CD14-positive monocyte (primary cell): ENCODE results near the gene MTF1. TPM values are rescaled to one million over a fixed set of nuclear protein-coding genes. Genes with fewer than 3 reads are reported as not detected.

Experiments
- DNase-seq, 3 donors: peaks; one replicate each; pipeline ENCODE4 v3.0.0-alpha.2; 2011 to 2022
- H2AFZ ChIP-seq: 2 replicates; pipeline ENCODE4 v1.6.0; 2012; ENCODE audit warnings: mild to moderate bottlenecking, low read depth, low read length, inconsistent platforms; ENCODE audit not compliant: insufficient read depth, poor library complexity, severe bottlenecking
- H3K27ac ChIP-seq, 2 donors: 1 replicate in 1 of 2; 2 replicates in 1 of 2; pipeline ENCODE4 v1.5.1; 2012 to 2013; ENCODE audit warnings: low read length in 2 of 2, control low read depth in 1 of 2, inconsistent platforms in 1 of 2, low read depth in 1 of 2, mild to moderate bottlenecking in 1 of 2
- H3K27me3 ChIP-seq, 2 donors: one replicate each; pipeline versions ENCODE4 v1.6.0 to v1.6.1; 2011 to 2013; ENCODE audit warnings: low read length in 2 of 2; ENCODE audit not compliant: control insufficient read depth in 2 of 2, insufficient read depth in 2 of 2
- H3K36me3 ChIP-seq, 2 donors: replicated peaks in 1 of 2; 1 replicate in 1 of 2; 2 replicates in 1 of 2; pipeline versions ENCODE4 v1.5.1 to v1.6.1; 2012 to 2013; ENCODE audit warnings: low read length in 2 of 2, control low read depth in 1 of 2, inconsistent platforms in 1 of 2, mild to moderate bottlenecking in 1 of 2; ENCODE audit not compliant: insufficient read depth in 2 of 2, control insufficient read depth in 1 of 2
- H3K4me1 ChIP-seq, 2 donors: 1 replicate in 1 of 2; 2 replicates in 1 of 2; pipeline versions ENCODE4 v1.5.1 to v1.6.1; 2012 to 2013; ENCODE audit warnings: low read length in 2 of 2, control low read depth in 1 of 2, inconsistent platforms in 1 of 2, mild to moderate bottlenecking in 1 of 2, moderate library complexity in 1 of 2; ENCODE audit not compliant: insufficient read depth in 2 of 2, control insufficient read depth in 1 of 2
- H3K4me2 ChIP-seq: replicated peaks from 2 replicates; pipeline ENCODE3; 2012; ENCODE audit warnings: low read length, moderate library complexity, mild to moderate bottlenecking; ENCODE audit not compliant: poor library complexity, severe bottlenecking; ENCODE audit errors: extremely low read depth
- H3K4me3 ChIP-seq, 3 experiments: fragments of 200-600 bp in 1 of 3; sonication (generic) in 1 of 3; replicated peaks in 1 of 3; 1 replicate in 2 of 3; 2 replicates in 1 of 3; pipeline ENCODE4 v1.5.1; 2011 to 2013; ENCODE audit warnings: low read length in 3 of 3, mild to moderate bottlenecking in 3 of 3, control low read depth in 2 of 3, low read depth in 2 of 3, inconsistent platforms in 1 of 3, moderate library complexity in 1 of 3
- H3K79me2 ChIP-seq: 2 replicates; pipeline ENCODE4 v1.6.0; 2012; ENCODE audit warnings: mild to moderate bottlenecking, control low read depth, inconsistent platforms, low read length, moderate library complexity; ENCODE audit not compliant: insufficient read depth
- H3K9ac ChIP-seq: 2 replicates; pipeline ENCODE4 v1.6.0; 2017; ENCODE audit warnings: low read length, mild to moderate bottlenecking; ENCODE audit not compliant: insufficient read depth, poor library complexity, severe bottlenecking
- H3K9me3 ChIP-seq, 2 donors: replicated peaks in 1 of 2; 1 replicate in 1 of 2; 2 replicates in 1 of 2; pipeline versions ENCODE4 v1.5.1 to v1.6.1; 2012 to 2013; ENCODE audit warnings: low read length in 2 of 2, control low read depth in 1 of 2; ENCODE audit not compliant: control insufficient read depth in 1 of 2, insufficient read depth in 1 of 2
- H4K20me1 ChIP-seq: 2 replicates; pipeline ENCODE4 v1.6.0; 2012; ENCODE audit warnings: mild to moderate bottlenecking, low read length, control low read depth, moderate library complexity; ENCODE audit not compliant: insufficient read depth
- H3K27ac Mint-ChIP-seq, 7 donors: one replicate each; pipeline ENCODE4 v1.8.0; 2020; ENCODE audit warnings: mild to moderate bottlenecking in 7 of 7, mixed read lengths in 7 of 7, moderate library complexity in 6 of 7, inconsistent platforms in 2 of 7
- H3K27me3 Mint-ChIP-seq, 3 donors: one replicate each; pipeline ENCODE4 v1.8.0; 2021 to 2022; ENCODE audit warnings: low read depth in 3 of 3, mild to moderate bottlenecking in 3 of 3, mixed read lengths in 3 of 3, moderate library complexity in 3 of 3, inconsistent platforms in 1 of 3
- H3K36me3 Mint-ChIP-seq, 2 donors: one replicate each; pipeline ENCODE4 v1.8.0; 2020; ENCODE audit warnings: mixed read lengths in 2 of 2, inconsistent platforms in 1 of 2, mild to moderate bottlenecking in 1 of 2
- H3K4me1 Mint-ChIP-seq: one replicate; pipeline ENCODE4 v1.8.0; 2020; ENCODE audit warnings: mild to moderate bottlenecking, mixed read lengths
- H3K4me3 Mint-ChIP-seq, 2 donors: one replicate each; pipeline ENCODE4 v1.8.0; 2020; ENCODE audit warnings: mild to moderate bottlenecking in 2 of 2, mixed read lengths in 2 of 2, moderate library complexity in 1 of 2
- H3K9me3 Mint-ChIP-seq, 7 donors: one replicate each; pipeline ENCODE4 v1.8.0; 2020 to 2022; ENCODE audit warnings: mixed read lengths in 7 of 7, mild to moderate bottlenecking in 6 of 7, moderate library complexity in 6 of 7, inconsistent platforms in 2 of 7
- WGBS: methylation state at CpG from one replicate; pipeline ENCODE4 v1.1.5; 2013; ENCODE audit warnings: missing lambda C conversion rate; ENCODE audit not compliant: insufficient coverage; 5-methylcytosine and 5-hydroxymethylcytosine counted together
- intact Hi-C, 2 donors: fragments of 100-400 bp; cut with micrococcal nuclease; formaldehyde crosslinking; loops; one replicate each; pipeline versions ENCODE4 v1.15.0 to v1.15.1; 2023
- polyA plus RNA-seq, 3 donors: library from polyadenylated mRNA; depleted of rRNA in 1 of 3; unstranded in 2 of 3; stranded (reverse) in 1 of 3; fragments of 300-500 nt in 2 of 3; fragments of >200 nt in 1 of 3; fragmentation: Illumina TruSeq in 2 of 3; gene quantifications; 1 replicate in 2 of 3; 2 replicates in 1 of 3; pipeline ENCODE4 v1.2.3, GENCODE V29; 2012 to 2021
- TF ChIP-seq, protein P1 (sequence below): fragments of 200-600 bp; IDR thresholded peaks from one replicate; pipeline ENCODE4 v1.8.0; 2022; ENCODE audit warnings: antibody characterized with exemption, mild to moderate bottlenecking

The MTF1 gene
- polyA plus RNA-seq, 3 donors: 17.1 to 41.0 (median 29.6) TPM

DNA sequence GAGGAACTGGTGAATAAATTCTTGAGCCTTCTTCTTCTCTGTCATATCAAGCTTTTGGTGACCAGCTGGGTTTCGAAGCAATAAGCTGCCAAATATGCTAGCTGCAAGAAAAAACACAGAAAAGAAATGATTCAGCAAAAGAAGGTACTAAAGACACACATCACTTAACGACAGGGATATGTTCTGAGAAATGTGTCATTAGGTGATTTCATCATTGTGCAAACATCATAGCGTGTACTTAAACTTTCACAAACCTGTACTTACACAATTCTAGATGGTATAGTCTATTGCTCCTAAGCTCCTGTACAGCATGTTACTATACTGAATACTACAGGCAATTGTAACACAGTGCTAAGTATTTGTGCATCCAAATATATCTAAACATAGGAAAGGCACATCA is 2.9 kb upstream of the MTF1 start:
- peaks cover 36 to 64% of the 10 kb centered on the region in 2 donors for H3K36me3 Mint-ChIP-seq
- peaks cover 19 to 28% of the 10 kb centered on the region in 2 donors for H3K4me1 ChIP-seq
- H3K4me3 Mint-ChIP-seq: no peak overlapping the region
- H4K20me1 ChIP-seq: peaks cover 2% of the 10 kb centered on the region
- H3K27ac Mint-ChIP-seq: peak overlapping the region in 2 of 7 donors; percentile 38 to 58
- H3K4me1 Mint-ChIP-seq: peaks cover 19% of the 10 kb centered on the region
- intact Hi-C loops: no loop called here
- H3K9me3 Mint-ChIP-seq: no peaks in the 10 kb centered on the region
- H3K4me2 ChIP-seq: no peak overlapping the region
- WGBS: no CpG with 5 or more reads among the region's 3 CpGs
- H3K4me3 ChIP-seq: no peak overlapping the region
- H3K36me3 ChIP-seq: peaks cover 46 to 60% of the 10 kb centered on the region in 2 donors
- H3K27ac ChIP-seq: no peak overlapping the region
- H2AFZ ChIP-seq: no peak overlapping the region
- no peaks in the 10 kb centered on the region for H3K27me3 ChIP-seq
- TF ChIP-seq, protein P1, sequence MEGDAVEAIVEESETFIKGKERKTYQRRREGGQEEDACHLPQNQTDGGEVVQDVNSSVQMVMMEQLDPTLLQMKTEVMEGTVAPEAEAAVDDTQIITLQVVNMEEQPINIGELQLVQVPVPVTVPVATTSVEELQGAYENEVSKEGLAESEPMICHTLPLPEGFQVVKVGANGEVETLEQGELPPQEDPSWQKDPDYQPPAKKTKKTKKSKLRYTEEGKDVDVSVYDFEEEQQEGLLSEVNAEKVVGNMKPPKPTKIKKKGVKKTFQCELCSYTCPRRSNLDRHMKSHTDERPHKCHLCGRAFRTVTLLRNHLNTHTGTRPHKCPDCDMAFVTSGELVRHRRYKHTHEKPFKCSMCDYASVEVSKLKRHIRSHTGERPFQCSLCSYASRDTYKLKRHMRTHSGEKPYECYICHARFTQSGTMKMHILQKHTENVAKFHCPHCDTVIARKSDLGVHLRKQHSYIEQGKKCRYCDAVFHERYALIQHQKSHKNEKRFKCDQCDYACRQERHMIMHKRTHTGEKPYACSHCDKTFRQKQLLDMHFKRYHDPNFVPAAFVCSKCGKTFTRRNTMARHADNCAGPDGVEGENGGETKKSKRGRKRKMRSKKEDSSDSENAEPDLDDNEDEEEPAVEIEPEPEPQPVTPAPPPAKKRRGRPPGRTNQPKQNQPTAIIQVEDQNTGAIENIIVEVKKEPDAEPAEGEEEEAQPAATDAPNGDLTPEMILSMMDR: no peak
- DNase-seq: peak in 1 of 3 donors; percentile 36
- peaks cover 22% of the 10 kb centered on the region for H3K79me2 ChIP-seq
- no peaks in the 10 kb centered on the region for H3K27me3 Mint-ChIP-seq
- H3K9me3 ChIP-seq: no peaks in the 10 kb centered on the region
- no peak overlapping the region for H3K9ac ChIP-seq

DNA sequence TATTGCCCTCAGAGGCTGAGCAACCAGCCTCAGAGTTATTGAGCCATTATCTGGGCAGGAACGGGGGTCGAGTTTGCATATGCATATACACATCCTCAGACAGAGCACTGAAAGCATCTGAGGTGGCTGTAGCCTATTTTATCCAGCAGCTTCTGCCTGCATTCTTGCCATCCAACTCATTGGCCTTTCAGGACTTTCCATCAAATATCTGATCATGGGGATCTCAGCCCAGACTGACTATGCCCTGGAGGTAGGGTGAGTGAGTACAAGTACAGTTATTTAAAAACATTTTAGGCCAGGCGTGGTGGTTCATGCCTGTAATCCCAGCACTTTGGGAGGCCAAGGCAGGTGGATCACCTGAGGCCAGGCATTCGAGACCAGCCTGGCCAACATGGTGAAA is 1.8 kb upstream of the MTF1 start:
- H3K79me2 ChIP-seq: peaks cover 33% of the 10 kb centered on the region
- H3K4me3 ChIP-seq: no peak overlapping the region
- no peaks in the 10 kb centered on the region for H3K27me3 Mint-ChIP-seq
- no peak overlapping the region for H2AFZ ChIP-seq
- H3K36me3 Mint-ChIP-seq: peaks cover 38 to 65% of the 10 kb centered on the region in 2 donors
- H3K36me3 ChIP-seq: peaks cover 43 to 59% of the 10 kb centered on the region in 2 donors
- H4K20me1 ChIP-seq: peaks cover 3% of the 10 kb centered on the region
- H3K4me3 Mint-ChIP-seq: no peak overlapping the region
- no peak overlapping the region for H3K27ac ChIP-seq
- H3K4me1 ChIP-seq: peaks cover 31 to 40% of the 10 kb centered on the region in 2 donors
- peaks cover 31% of the 10 kb centered on the region for H3K4me1 Mint-ChIP-seq
- no peak overlapping the region for H3K4me2 ChIP-seq
- TF ChIP-seq, protein P1: no peak
- no peak for DNase-seq
- no peaks in the 10 kb centered on the region for H3K9me3 Mint-ChIP-seq
- no peak overlapping the region for H3K9ac ChIP-seq
- H3K27me3 ChIP-seq: no peaks in the 10 kb centered on the region
- intact Hi-C loops: loop anchor here in 1 of 2 donors (2.0 kb wide), 2 partner anchors 30 to 168 kb away; partner anchors contain the start of gene CDCA8
- no peaks in the 10 kb centered on the region for H3K9me3 ChIP-seq
- WGBS: 98% methylated on average over 4 of the region's 4 CpGs
- H3K27ac Mint-ChIP-seq: peak overlapping the region in 1 of 7 donors; percentile 25
